Ovary (tissue), 9 donors: ENCODE data around the gene IKZF1. TPM values are rescaled to one million over a fixed set of nuclear protein-coding genes. Genes with fewer than 3 reads are reported as not detected.

ENCODE experiments used
- DNase-seq, 5 donors: peaks; one replicate each; pipeline ENCODE4 v3.0.0-alpha.2; 2019 to 2020
- H3K27ac ChIP-seq, 2 donors: fragments of 200-600 bp; one replicate each; pipeline versions ENCODE4 v1.5.1 to v1.8.0; 2019 to 2022
- H3K27me3 ChIP-seq: fragments of 200-600 bp; one replicate; pipeline ENCODE4 v1.8.0; 2022
- H3K36me3 ChIP-seq: fragments of 200-600 bp; sonication (generic); one replicate; pipeline ENCODE4 v1.5.1; 2019
- H3K4me1 ChIP-seq: one replicate; pipeline ENCODE4 v1.8.1; 2013; ENCODE audit warnings: mild to moderate bottlenecking, moderate library complexity; ENCODE audit not compliant: insufficient read depth
- H3K4me3 ChIP-seq: fragments of 200-600 bp; sonication (generic); one replicate; pipeline ENCODE4 v1.5.1; 2017
- H3K9me3 ChIP-seq, 2 donors: fragments of 200-600 bp in 1 of 2; sonication (generic) in 1 of 2; one replicate each; pipeline versions ENCODE4 v1.5.1 to v1.8.1; 2013 to 2019; ENCODE audit warnings: mild to moderate bottlenecking in 1 of 2, moderate library complexity in 1 of 2
- CTCF ChIP-seq, 3 donors: fragments of 450-650 bp in 2 of 3; fragments of 200-600 bp in 1 of 3; IDR thresholded peaks; one replicate each; pipeline versions ENCODE4 v1.5.1 to v1.8.0; 2016 to 2022; ENCODE audit warnings: antibody characterized with exemption in 3 of 3, mild to moderate bottlenecking in 1 of 3
- EP300 ChIP-seq: sonication (generic); formaldehyde crosslinking; IDR thresholded peaks from one replicate; pipeline ENCODE4 v1.6.1; 2017; ENCODE audit warnings: antibody characterized with exemption
- POLR2A ChIP-seq: fragments of 450-650 bp; IDR thresholded peaks from one replicate; pipeline ENCODE4 v1.6.1; 2017; ENCODE audit warnings: antibody characterized with exemption, mild to moderate bottlenecking, moderate library complexity
- WGBS, 3 donors: extraction: QIAGEN DNeasy Blood & Tissue Kit in 1 of 3; methylation state at CpG; one replicate each; pipeline versions ENCODE4 v1.1.5 to v1.1.7; 2013 to 2017; 5-methylcytosine and 5-hydroxymethylcytosine counted together
- intact Hi-C, 4 donors: fragments of 100-400 bp; cut with DNase I; formaldehyde crosslinking; loops; one replicate each; pipeline versions ENCODE4 v1.11.0 to v1.15.1; 2022 to 2023
- polyA plus RNA-seq, 2 donors: library from polyadenylated mRNA; stranded (reverse); fragments of 200-250 nt in 1 of 2; fragments of 350-450 nt in 1 of 2; fragmentation: Illumina TruSeq in 1 of 2; extraction: RNeasy Lipid Tissue Mini Kit (QIAGEN cat#74804) in 1 of 2; gene quantifications; one replicate each; pipeline ENCODE4 v1.2.3, GENCODE V29; 2013 to 2014
- total RNA-seq, 7 donors: library from RNA; depleted of rRNA in 2 of 7; stranded (reverse); fragments of >200 nt in 2 of 7; fragmentation: NEBNext Ultra II Directional in 3 of 7; extraction: Animal tissue kit (Norgen Biotek cat#: 25700) in 3 of 7; gene quantifications; one replicate each; pipeline versions ENCODE4 v1.1.0 to v1.2.4, GENCODE V29; 2016 to 2023
- donor health status: DM: no; HTN: no; CAD: no; lungs with moderate emphysema.
- donor health status: DM: no; HTN: no; CAD: no.
- donor health status: Bipolar disorder and iron deficiency.
- donor health status: DM: yes; HTN: yes; CAD: no.
- donor health status: DM: no; HTN: no; CAD: no.
- donor health status: DM: yes; HTN: yes; CAD: no.

IKZF1 gene
- total and polyA plus RNA-seq, 9 donors, result 0.59 to 7.5 (median 3.3) TPM

- Histone ChIP-seq H3K4me3 (no peak overlapping the region), H3K36me3 (no peaks in the 10 kb centered on the region), H3K27me3 (no peaks in the 10 kb centered on the region), H3K9me3 (no peaks in the 10 kb centered on the region), H3K4me1 (no peaks in the 10 kb centered on the region), H3K27ac (no peak overlapping the region)
- no peak for TF ChIP-seq CTCF (IDR thresholded peaks at IDR 0.05)
- no peak for TF ChIP-seq EP300
- no peak for TF ChIP-seq POLR2A
- 65 to 75% (median 69%) methylated on average over 3 of the region's 3 CpGs for WGBS, 3 donors
- DNase-seq, result no peak
- intact Hi-C loops, result no loop called here
These were observed 47.8 kb downstream of the IKZF1 start for GRCh38 chr7:50352282-50352681.

GRCh38 chr7:50352751-50353150 lies 48.2 kb downstream of the IKZF1 start:
- H3K9me3 ChIP-seq, result no peaks in the 10 kb centered on the region
- no peaks in the 10 kb centered on the region for H3K36me3 ChIP-seq
- H3K27ac ChIP-seq, result no peak overlapping the region
- WGBS, 3 donors, result 83 to 93% (median 85%) methylated on average over 1 of the region's 1 CpG
- intact Hi-C loops, result no loop called here
- no peaks in the 10 kb centered on the region for H3K4me1 ChIP-seq
- TF ChIP-seq CTCF (IDR thresholded peaks at IDR 0.05) (no peak), POLR2A (no peak), EP300 (no peak)
- H3K27me3 ChIP-seq, result no peaks in the 10 kb centered on the region
- no peak overlapping the region for H3K4me3 ChIP-seq
- DNase-seq, result no peak

GRCh38 chr7:50353201-50353600 lies 48.7 kb downstream of the IKZF1 start:
- DNase-seq, result no peak
- Histone ChIP-seq H3K36me3 (no peaks in the 10 kb centered on the region), H3K9me3 (no peaks in the 10 kb centered on the region), H3K27me3 (no peaks in the 10 kb centered on the region), H3K4me3 (no peak overlapping the region), H3K4me1 (no peaks in the 10 kb centered on the region), H3K27ac (no peak overlapping the region)
- TF ChIP-seq CTCF (IDR thresholded peaks at IDR 0.05) (no peak), EP300 (no peak), POLR2A (no peak)
- WGBS, 3 donors, result 83 to 94% (median 90%) methylated on average over 2 of the region's 2 CpGs
- intact Hi-C loops, result no loop called here

GRCh38 chr7:50353894-50354595 lies 49.5 kb downstream of the IKZF1 start:
- Histone ChIP-seq H3K36me3 (no peaks in the 10 kb centered on the region), H3K9me3 (no peaks in the 10 kb centered on the region), H3K27ac (no peak overlapping the region), H3K27me3 (no peaks in the 10 kb centered on the region), H3K4me1 (no peaks in the 10 kb centered on the region), H3K4me3 (no peak overlapping the region)
- WGBS, 3 donors, result 74 to 79% (median 77%) methylated on average over 9 of the region's 9 CpGs
- TF ChIP-seq EP300 (no peak), CTCF (IDR thresholded peaks at IDR 0.05) (no peak), POLR2A (no peak)
- no peak for DNase-seq
- intact Hi-C loops, result no loop called here
